Cardiac atrium fibroblast (primary cell): ENCODE data around the gene SIRPB2. TPM values are rescaled to one million over a fixed set of nuclear protein-coding genes. Genes with fewer than 3 reads are reported as not detected.

ENCODE experiments used
- total RNA-seq: library from RNA; depleted of rRNA; stranded (reverse); fragments of >200 nt; gene quantifications from 2 replicates; pipeline ENCODE4 v1.2.3, GENCODE V29; 2015

SIRPB2 gene
- total RNA-seq: not detected in 2 replicates

GRCh38 chr20:1491281-1491840 lies at the start of gene SIRPB2:
Gene SIRPB2 (minus strand): TSS chr20:1491420. CDS start chr20:1491359, 61 bp downstream.

GRCh38 chr20:1466211-1467081 lies 24.8 kb downstream of the SIRPB2 start, which contains the start of gene NSFL1C:
Gene NSFL1C (minus strand): TSS chr20:1466849. CDS start chr20:1466824, 25 bp downstream.

Other genes starting within 250 kb of the SIRPB2 start
- gene SNPH, start 225.1 kb downstream of the SIRPB2 start, total RNA-seq: 4.5 and 5.5 TPM in 2 replicates
- 2.2 and 4.1 TPM in 2 replicates for gene SDCBP2, start 162.3 kb downstream of the SIRPB2 start, total RNA-seq
- gene FKBP1A, start 98.4 kb downstream of the SIRPB2 start, total RNA-seq: 145 and 146 TPM in 2 replicates
- gene NSFL1C, start 24.6 kb downstream of the SIRPB2 start, total RNA-seq: 26.1 and 28.0 TPM in 2 replicates
- gene SIRPD, start 66.3 kb upstream of the SIRPB2 start, total RNA-seq: not detected in 2 replicates
- gene SIRPB1, start 128.6 kb upstream of the SIRPB2 start, total RNA-seq: 2.2 and 3.6 TPM in 2 replicates
- not detected in 2 replicates for gene SIRPG, start 166.4 kb upstream of the SIRPB2 start, total RNA-seq